Measurements from ENCODE around the gene PAQR4.

PAQR4 gene

GRCh38 chr16:2968738-2969544, at the start of gene PAQR4 (continued):
- TF ChIP-seq ZNF280C (tag by site-specific recombination; IDR thresholded peaks at IDR 0.05) (no peak), ZNF132 (tag by site-specific recombination; IDR thresholded peaks at IDR 0.05; ENCODE audit: borderline replicate concordance) (no peak), ZNF211 (tag by site-specific recombination; IDR thresholded peaks at IDR 0.05; ENCODE audit: low read depth) (no peak), PRDM1 (tag by site-specific recombination; IDR thresholded peaks at IDR 0.05) (no peak), ZNF169 (tag by site-specific recombination; IDR thresholded peaks at IDR 0.05) (no peak), TCF7L2 (IDR thresholded peaks at IDR 0.05; ENCODE audit: borderline replicate concordance, low read depth, low read length) (no peak), ZNF433 (tag by site-specific recombination; IDR thresholded peaks at IDR 0.05; ENCODE audit: low read depth) (no peak), BCL11A (tag by site-specific recombination; IDR thresholded peaks at IDR 0.05; ENCODE audit: low read depth) (0 out of 2 replicates have a peak, but pooled peaks have one; percentile 12), ZNF560 (tag by site-specific recombination; IDR thresholded peaks at IDR 0.05; ENCODE audit: borderline replicate concordance) (no peak), EGR2 (tag by site-specific recombination; IDR thresholded peaks at IDR 0.05; ENCODE audit: low read depth) (peak; percentile 81), GFI1B (tag by site-specific recombination; IDR thresholded peaks at IDR 0.05) (no peak), ZNF521 (tag by site-specific recombination; IDR thresholded peaks at IDR 0.05) (no peak), ZNF791 (tag by site-specific recombination; IDR thresholded peaks at IDR 0.05) (no peak), ZNF701 (tag by site-specific recombination; IDR thresholded peaks at IDR 0.05) (no peak), ZSCAN18 (tag by site-specific recombination; IDR thresholded peaks at IDR 0.05) (no peak), ZNF354C (tag by site-specific recombination; IDR thresholded peaks at IDR 0.05; ENCODE audit: borderline replicate concordance, low read depth) (no peak), ZNF664 (tag by site-specific recombination; IDR thresholded peaks at IDR 0.05) (no peak), SETDB1 (IDR thresholded peaks at IDR 0.05; ENCODE audit: insufficient read length, low read length) (no peak), ZNF837 (tag by site-specific recombination; IDR thresholded peaks at IDR 0.05) (no peak), ZNF529 (tag by site-specific recombination; IDR thresholded peaks at IDR 0.05; ENCODE audit: insufficient replicate concordance) (no peak), ZNF596 (tag by site-specific recombination; IDR thresholded peaks at IDR 0.05) (no peak), ZNF140 (tag by site-specific recombination; IDR thresholded peaks at IDR 0.05) (no peak), ZNF518A (tag by site-specific recombination; conservative IDR thresholded peaks at IDR 0.05; ENCODE audit: low read depth) (no peak), ZBTB1 (tag by site-specific recombination; IDR thresholded peaks at IDR 0.05) (no peak), ZXDB (tag by site-specific recombination; IDR thresholded peaks at IDR 0.05) (peak; percentile 77; the same call in 1 of the 2 replicates), TSHZ1 (tag by site-specific recombination; IDR thresholded peaks at IDR 0.05; ENCODE audit: borderline replicate concordance) (no peak), BCL11B (tag by site-specific recombination; IDR thresholded peaks at IDR 0.05; ENCODE audit: low read depth) (0 out of 2 replicates have a peak, but pooled peaks have one; percentile 61)

All from HEK293 (cell line).